GM18519 (cell line): ENCODE measurements around the gene SUCLG2.
"Not testable (repeated sequence)": the region's sequence is repeated elsewhere in the genome, so short reads cannot be mapped to it uniquely, and the experiment has no call there.

Source experiments
- ATAC-seq: cut with Tn5 transposase; IDR thresholded peaks from one replicate; pipeline ENCODE4 v1.9.1; 2021; ENCODE audit warnings: mild to moderate bottlenecking, moderate library complexity; ENCODE audit not compliant: unreplicated experiment, low FRiP score

SUCLG2 gene

DNA sequence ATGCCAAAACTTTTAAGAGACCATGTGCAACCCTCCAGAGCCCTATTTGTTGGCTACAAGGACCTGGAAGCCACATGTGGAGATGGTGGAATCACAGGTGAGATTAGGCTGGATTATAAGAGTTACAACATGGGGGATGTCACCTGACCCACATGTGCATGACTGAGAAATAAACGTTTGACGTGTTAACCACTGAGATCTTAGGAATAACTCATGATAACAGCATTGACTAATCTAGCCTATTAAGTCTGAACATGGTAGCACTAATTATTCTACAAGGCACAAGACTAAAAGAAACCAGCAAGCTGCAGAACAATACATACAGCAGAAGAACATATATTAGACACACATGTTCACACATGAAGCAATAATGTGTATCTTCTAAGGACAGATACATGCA is 38.4 kb downstream of the SUCLG2 start:
- no peak for ATAC-seq

- no peak for ATAC-seq
Observed at GRCh38 chr3:67614195-67614594, 40.2 kb downstream of the SUCLG2 start.

DNA sequence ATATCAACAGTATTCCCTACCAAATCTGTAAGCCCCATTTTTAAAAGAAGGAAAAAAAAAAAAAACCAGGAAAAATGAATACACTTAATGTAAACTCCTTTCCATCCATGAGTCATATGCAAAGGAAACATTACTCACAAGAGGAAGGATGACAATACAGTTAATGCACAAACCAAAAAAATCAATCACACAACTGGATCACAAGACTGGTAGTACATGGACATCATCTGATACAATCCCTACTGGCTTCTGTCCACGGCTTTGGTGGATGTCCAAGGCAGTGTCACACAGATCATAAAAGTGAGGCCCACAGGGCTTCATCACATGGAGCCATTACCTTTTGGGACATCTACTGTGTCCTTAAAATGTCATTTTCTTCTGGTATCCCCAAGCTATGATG is 44.0 kb downstream of the SUCLG2 start:
- no peak for ATAC-seq

- ATAC-seq = no peak
Observed at GRCh38 chr3:67609709-67610108, 44.7 kb downstream of the SUCLG2 start.

- ATAC-seq = no peak
Observed at GRCh38 chr3:67608034-67608433, 46.4 kb downstream of the SUCLG2 start.

DNA sequence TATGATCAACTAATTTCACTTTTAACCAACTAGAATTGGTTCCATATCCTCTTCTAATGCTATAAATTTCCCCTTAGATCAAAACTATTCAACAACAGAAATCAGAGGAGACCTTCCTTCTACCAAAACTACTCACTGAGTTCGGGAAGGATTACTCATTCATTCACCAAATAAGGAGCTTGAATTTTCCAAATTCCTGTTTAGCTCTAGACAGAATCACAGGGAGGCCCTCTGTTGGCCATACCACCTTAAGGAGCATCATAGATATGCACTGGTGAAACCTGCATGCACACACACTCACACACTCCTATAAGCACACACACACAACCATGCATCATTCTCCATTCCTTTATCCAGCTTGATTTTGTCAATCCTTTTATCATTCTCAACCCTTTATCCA is 49.0 kb downstream of the SUCLG2 start:
- no peak for ATAC-seq

DNA sequence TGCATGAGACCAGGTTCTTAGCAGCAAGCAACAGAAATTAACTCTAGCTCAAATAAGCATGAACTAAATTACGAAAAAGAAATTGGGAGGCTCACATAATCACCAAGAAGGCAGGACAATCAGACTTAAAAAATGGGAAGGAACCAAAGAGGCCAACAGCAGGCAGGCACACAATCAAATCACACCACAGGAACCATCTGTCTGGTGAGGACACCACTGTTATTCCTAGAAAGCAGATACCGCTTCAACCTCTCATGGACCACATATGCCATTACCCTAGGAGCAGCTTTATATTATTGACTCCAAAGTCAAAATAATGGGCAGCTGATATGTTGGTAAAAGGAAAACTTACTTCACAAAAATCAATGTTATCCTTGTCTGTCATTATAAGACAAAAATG is 51.6 kb downstream of the SUCLG2 start:
- ATAC-seq = no peak

DNA sequence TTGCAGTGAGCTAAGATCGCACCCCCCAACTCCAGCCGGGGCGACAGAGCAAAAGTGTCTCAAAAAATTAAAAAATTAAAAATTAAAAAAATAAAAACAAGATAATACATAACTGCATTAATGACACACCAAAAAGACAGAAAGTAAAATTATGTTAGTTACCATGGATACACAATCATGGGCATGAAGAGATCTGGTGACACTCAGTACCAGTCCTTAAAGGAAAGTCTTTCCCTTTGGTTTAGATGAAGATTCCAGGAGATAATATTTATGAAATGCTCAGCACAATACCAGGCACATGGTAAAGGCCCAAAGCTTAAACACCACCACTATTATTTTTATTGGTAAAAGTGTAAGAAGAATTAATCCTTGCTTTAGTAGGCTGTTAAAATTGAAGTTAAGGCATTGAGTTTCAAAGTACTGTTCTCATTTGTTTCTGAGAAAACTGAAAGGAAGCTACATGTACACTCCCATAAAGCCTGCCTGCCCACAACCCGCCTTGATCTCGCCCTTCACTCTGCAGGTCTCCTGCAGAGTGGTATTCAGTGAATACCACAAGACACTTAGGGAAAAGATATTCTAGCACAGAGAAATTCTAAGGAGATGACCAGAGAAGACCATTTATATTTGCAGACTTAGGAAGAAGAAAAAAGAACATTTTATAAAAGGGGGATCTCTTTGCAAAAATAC is 52.3 kb downstream of the SUCLG2 start:
- no peak for ATAC-seq

GRCh38 chr3:67601385-67601784 is 53.0 kb downstream of the SUCLG2 start:
- no peak for ATAC-seq

GRCh38 chr3:67599821-67600220 is 54.6 kb downstream of the SUCLG2 start:
- no peak for ATAC-seq

DNA sequence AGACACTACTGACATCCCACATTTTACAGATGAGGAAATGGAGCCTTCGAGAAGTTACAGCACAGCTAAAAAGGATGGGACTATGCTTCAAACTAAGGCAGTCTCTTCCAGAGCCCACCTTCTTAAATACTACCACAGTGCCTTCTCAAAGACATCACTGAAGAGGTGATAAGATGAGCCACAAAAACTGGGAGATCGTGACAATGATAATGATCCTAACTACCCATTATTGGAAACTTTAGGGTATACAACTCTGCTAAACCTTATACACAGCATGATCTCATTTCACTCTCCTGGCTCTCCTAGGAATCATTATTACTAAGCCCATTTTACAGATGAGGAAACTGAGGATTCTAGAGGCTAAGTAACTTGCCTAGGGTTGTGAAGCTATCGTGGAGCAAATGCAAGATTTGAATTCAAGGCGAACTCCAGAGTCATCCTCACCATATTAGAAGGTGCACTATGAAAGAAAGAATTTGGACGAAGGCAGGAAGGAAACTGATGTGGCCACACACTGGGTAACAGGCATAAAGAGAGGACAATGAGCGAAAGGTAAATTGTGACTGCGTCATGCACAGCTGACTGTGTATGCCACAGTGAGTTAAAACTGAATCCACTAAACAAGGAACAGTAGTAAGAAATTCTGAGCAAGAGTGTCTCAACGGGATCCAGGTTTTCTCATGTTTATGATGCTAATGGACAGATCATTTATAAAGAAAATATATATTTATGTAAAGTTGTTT is 55.4 kb downstream of the SUCLG2 start:
- ATAC-seq = no peak

DNA sequence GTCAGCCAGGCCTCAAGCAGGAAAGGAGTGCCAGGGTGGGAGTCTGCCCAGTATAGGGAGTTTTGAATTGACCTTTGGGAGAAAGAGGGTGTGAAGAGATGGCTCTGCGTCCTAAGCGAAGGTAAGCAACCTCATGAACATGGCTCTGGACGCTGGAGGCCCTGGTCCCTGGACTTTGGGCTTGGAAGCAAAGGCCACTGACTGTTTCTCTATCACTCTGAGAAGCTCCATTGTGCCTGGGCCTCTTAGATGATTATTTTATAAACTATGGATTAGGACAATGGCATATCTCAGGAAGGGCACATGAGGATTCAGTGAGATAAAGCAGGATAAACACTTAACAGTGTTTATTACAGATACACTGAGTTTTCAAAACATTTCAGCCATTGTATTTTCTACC is 59.0 kb downstream of the SUCLG2 start:
- ATAC-seq = no peak

DNA sequence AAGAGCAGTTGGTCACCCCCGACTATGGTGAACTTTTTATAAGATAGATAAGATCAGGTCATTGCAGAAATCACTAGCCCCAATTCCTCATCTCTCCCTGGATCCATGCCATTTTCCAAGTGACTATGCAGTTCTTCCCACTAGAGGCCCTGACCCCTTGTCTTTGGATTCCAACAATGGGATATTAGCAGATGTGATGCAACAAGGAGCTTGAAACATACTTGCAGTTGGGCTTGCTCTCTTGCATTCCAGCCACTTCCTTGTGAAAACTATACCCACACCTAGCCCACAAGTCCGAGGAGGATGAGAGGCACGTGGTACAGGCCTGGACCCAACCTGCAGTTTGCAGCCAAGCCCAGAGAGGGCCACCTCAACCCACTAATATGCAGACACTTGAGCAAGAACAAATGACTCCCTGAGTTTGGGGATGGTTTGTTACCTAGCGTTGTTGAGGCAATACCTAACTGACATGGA is 60.6 kb downstream of the SUCLG2 start:
- no peak for ATAC-seq

- ATAC-seq = no peak
Observed at GRCh38 chr3:67592057-67592456, 62.4 kb downstream of the SUCLG2 start.

GRCh38 chr3:67587811-67588210 is 66.6 kb downstream of the SUCLG2 start:
- no peak for ATAC-seq

DNA sequence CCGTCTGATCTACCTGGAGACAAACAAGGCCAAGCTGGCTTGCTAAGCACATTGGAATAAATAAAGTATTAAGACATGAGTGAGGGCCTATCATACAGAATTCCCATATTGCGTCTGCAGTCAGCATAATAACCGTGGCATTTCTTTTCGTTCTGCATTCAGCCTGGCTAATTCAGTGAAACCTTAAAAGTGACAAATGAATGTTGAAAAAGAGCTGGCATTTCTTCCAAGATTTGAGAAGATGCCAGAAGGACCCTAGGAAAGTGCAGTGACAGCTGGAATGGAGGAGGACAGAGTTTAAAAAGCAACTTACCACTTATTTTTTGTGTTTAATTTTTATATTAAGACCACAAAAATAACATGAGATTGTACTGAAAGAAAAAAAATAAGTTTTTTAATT is 67.1 kb downstream of the SUCLG2 start:
- ATAC-seq = no peak

- ATAC-seq = not testable (repeated sequence)
Observed at GRCh38 chr3:67584608-67585007, 69.8 kb downstream of the SUCLG2 start.

- no peak for ATAC-seq
Observed at GRCh38 chr3:67580430-67581000, 73.9 kb downstream of the SUCLG2 start.

DNA sequence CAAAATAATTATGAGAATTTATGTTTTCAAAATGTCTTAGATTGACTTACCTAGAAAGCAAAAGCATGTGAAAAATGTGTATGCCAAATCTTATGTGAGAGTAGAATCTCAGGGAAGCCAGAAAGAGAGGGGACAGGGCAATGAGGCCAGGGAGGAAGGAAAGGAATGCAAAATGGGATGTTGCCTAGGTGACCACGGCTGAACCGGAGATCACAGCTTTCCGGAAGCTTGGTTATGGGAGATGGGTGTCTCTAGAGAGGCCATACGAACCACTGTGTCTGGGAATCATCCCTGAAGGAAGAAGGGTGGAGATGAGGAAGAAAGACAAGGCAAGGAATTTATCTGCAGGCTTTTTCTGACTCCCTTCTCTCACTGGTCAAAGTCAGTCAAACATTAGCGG is 76.0 kb downstream of the SUCLG2 start:
- no peak for ATAC-seq

DNA sequence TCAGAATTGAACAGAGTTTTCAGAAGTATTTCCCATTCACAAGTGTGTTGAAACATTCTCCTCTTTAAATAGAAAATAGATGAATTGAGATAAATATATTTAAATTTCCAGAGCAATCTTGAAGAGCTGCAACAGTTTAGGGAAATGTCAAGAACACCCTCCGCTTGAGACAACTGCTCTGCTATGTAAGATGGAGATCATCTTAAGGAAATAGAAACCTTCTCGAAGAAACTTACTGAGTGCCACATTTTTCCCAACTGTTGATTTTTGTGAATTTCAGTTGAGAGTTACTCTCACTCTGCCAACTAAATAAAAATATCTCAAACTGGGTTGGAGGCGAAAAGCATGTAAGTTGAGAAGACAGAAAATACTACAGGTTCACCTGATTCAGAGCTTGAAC is 78.0 kb downstream of the SUCLG2 start:
- ATAC-seq = no peak

DNA sequence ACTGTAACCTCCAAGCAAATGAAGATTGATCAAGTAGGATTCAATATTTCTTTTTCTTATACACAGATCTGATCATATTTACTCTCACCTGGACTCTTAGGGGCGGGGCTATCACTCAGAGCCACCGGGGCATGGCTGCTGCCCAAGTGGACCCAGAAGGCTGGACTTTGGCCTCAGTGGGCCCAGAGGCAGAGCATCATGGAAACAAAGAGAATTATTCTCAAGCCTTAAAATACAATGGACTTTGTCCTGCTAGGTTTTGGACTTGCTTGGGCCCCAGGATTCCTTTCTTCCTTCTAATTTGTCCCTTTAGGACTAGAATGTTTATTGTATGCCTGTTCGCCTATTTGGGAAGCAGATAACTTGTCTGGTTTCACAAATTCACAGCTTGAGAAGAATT is 85.1 kb downstream of the SUCLG2 start:
- no peak for ATAC-seq

DNA sequence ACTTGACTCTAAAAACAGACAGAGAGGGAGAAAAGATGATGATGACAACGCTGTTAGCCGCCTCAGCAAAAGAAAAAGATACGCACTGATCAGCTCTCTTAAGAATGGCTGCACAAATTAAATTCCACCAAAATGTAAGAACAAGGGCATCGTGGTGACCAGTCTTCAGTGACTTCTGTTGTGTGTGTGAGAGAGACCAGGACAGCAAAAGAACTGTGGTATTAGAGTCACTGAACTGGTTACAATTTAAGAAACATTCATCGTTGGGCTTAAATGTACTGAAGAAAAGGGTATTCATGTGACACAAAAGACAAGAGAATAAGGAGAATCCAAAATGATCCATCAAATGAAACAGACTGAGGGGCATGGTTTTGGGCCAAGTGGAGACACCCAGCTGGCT is 86.5 kb downstream of the SUCLG2 start:
- no peak for ATAC-seq
